H9 (cell line): ENCODE results near the gene CDKAL1. TPM values are rescaled to one million over a fixed set of nuclear protein-coding genes. Genes with fewer than 3 reads are reported as not detected.

Experiments
- DNase-seq: peaks from one replicate; pipeline ENCODE4 v3.0.0-alpha.2; 2017
- H2AFZ ChIP-seq: one replicate; pipeline ENCODE4 v1.6.1; 2013; ENCODE audit warnings: mild to moderate bottlenecking, low read length, control low read depth, moderate library complexity
- H2AK5ac ChIP-seq: 2 replicates; pipeline ENCODE4 v1.6.1; 2013; ENCODE audit warnings: low read length, control low read depth, mixed read lengths; ENCODE audit not compliant: insufficient read length
- H2BK120ac ChIP-seq: one replicate; pipeline ENCODE4 v1.6.1; 2013; ENCODE audit warnings: low read depth, mild to moderate bottlenecking, low read length, control low read depth, inconsistent platforms; ENCODE audit not compliant: poor library complexity, severe bottlenecking
- H2BK12ac ChIP-seq: 2 replicates; pipeline ENCODE4 v1.6.1; 2013; ENCODE audit warnings: low read length, control low read depth, mixed read lengths, low read depth; ENCODE audit not compliant: insufficient read length
- H2BK15ac ChIP-seq: 2 replicates; pipeline ENCODE4 v1.6.1; 2013; ENCODE audit warnings: low read depth, low read length, control low read depth
- H2BK20ac ChIP-seq: one replicate; pipeline ENCODE4 v1.6.1; 2013; ENCODE audit warnings: low read depth, mild to moderate bottlenecking, low read length, control low read depth, inconsistent platforms; ENCODE audit not compliant: poor library complexity, severe bottlenecking
- H2BK5ac ChIP-seq: 2 replicates; pipeline ENCODE4 v1.6.1; 2013; ENCODE audit warnings: low read length, control low read depth, mixed read lengths; ENCODE audit not compliant: insufficient read length
- H3K14ac ChIP-seq: 2 replicates; pipeline ENCODE4 v1.6.1; 2013; ENCODE audit warnings: low read length, control low read depth; ENCODE audit not compliant: insufficient read depth
- H3K18ac ChIP-seq: 2 replicates; pipeline ENCODE4 v1.6.1; 2013; ENCODE audit warnings: low read depth, mild to moderate bottlenecking, mixed read lengths, low read length, control low read depth; ENCODE audit not compliant: insufficient read length
- H3K23ac ChIP-seq: 2 replicates; pipeline ENCODE4 v1.6.1; 2013; ENCODE audit warnings: low read length, control low read depth, mixed read lengths, low read depth; ENCODE audit not compliant: insufficient read length
- H3K23me2 ChIP-seq: 2 replicates; pipeline ENCODE4 v1.6.1; 2013; ENCODE audit warnings: low read depth, mild to moderate bottlenecking, mixed read lengths, low read length, control low read depth; ENCODE audit not compliant: insufficient read length, poor library complexity, severe bottlenecking
- H3K27ac ChIP-seq: 2 replicates; pipeline ENCODE4 v1.5.1; 2013; ENCODE audit warnings: low read length, control low read depth, mixed read lengths, low read depth; ENCODE audit not compliant: insufficient read length
- H3K27me3 ChIP-seq: 2 replicates; pipeline ENCODE4 v1.6.1; 2013; ENCODE audit warnings: low read length, control low read depth, inconsistent platforms; ENCODE audit not compliant: insufficient read depth
- H3K4ac ChIP-seq: 2 replicates; pipeline ENCODE4 v1.6.1; 2013; ENCODE audit warnings: low read depth, mild to moderate bottlenecking, control low read depth, inconsistent platforms, low read length, moderate library complexity
- H3K4me1 ChIP-seq: 2 replicates; pipeline ENCODE4 v1.6.1; 2013; ENCODE audit warnings: low read length, control low read depth, inconsistent platforms; ENCODE audit not compliant: insufficient read depth
- H3K4me2 ChIP-seq: 2 replicates; pipeline ENCODE4 v1.6.1; 2013; ENCODE audit warnings: low read length, control low read depth, mixed read lengths; ENCODE audit not compliant: insufficient read length, insufficient read depth
- H3K56ac ChIP-seq: 2 replicates; pipeline ENCODE4 v1.6.1; 2013; ENCODE audit warnings: low read depth, mild to moderate bottlenecking, mixed read lengths, low read length, control low read depth; ENCODE audit not compliant: insufficient read length
- H3K79me1 ChIP-seq: 2 replicates; pipeline ENCODE4 v1.6.1; 2013; ENCODE audit warnings: low read depth, mild to moderate bottlenecking, moderate library complexity, low read length, control low read depth, inconsistent platforms; ENCODE audit not compliant: insufficient read depth, poor library complexity, severe bottlenecking
- H3K79me2 ChIP-seq: 2 replicates; pipeline ENCODE4 v1.6.1; 2013; ENCODE audit warnings: low read length, control low read depth, inconsistent platforms; ENCODE audit not compliant: insufficient read depth
- H3K9ac ChIP-seq: 2 replicates; pipeline ENCODE4 v1.6.1; 2013; ENCODE audit warnings: low read length, control low read depth, mixed read lengths; ENCODE audit not compliant: insufficient read length; ENCODE audit errors: extremely low read depth
- H3K9me3 ChIP-seq: one replicate; pipeline ENCODE4 v1.6.1; 2013; ENCODE audit warnings: low read depth, low read length, inconsistent platforms; ENCODE audit not compliant: control insufficient read depth
- H3T11ph ChIP-seq: one replicate; pipeline ENCODE4 v1.6.1; 2013; ENCODE audit warnings: mild to moderate bottlenecking, low read length, control low read depth, inconsistent platforms
- H4K20me1 ChIP-seq: one replicate; pipeline ENCODE4 v1.6.1; 2013; ENCODE audit not compliant: control insufficient read depth, insufficient read length, insufficient read depth
- H4K5ac ChIP-seq: 2 replicates; pipeline ENCODE4 v1.6.1; 2013; ENCODE audit warnings: low read depth, mild to moderate bottlenecking, mixed read lengths, low read length, control low read depth; ENCODE audit not compliant: insufficient read length
- H4K8ac ChIP-seq: replicated peaks from 2 replicates; pipeline ENCODE4 v1.6.1; 2013; ENCODE audit warnings: low read length, control low read depth, mixed read lengths, low read depth; ENCODE audit not compliant: insufficient read length
- H4K91ac ChIP-seq: 2 replicates; pipeline ENCODE4 v1.6.1; 2013; ENCODE audit warnings: low read depth, mild to moderate bottlenecking, moderate library complexity, mixed read lengths, low read length, control low read depth; ENCODE audit not compliant: insufficient read length
- H3K27ac Mint-ChIP-seq, 3 experiments: 2 replicates in 2 of 3; 3 replicates in 1 of 3; pipeline ENCODE4 v1.8.0; 2020 to 2021; ENCODE audit warnings: mixed read lengths in 3 of 3, mild to moderate bottlenecking in 1 of 3, moderate library complexity in 1 of 3
- H3K27me3 Mint-ChIP-seq: 2 replicates; pipeline ENCODE4 v1.8.0; 2021; ENCODE audit warnings: low read depth, mild to moderate bottlenecking, moderate library complexity, mixed read lengths
- H3K36me3 Mint-ChIP-seq, 3 experiments: 2 replicates in 2 of 3; 3 replicates in 1 of 3; pipeline ENCODE4 v1.8.0; 2020 to 2021; ENCODE audit warnings: low read depth in 3 of 3, mixed read lengths in 3 of 3; ENCODE audit not compliant: insufficient read depth in 1 of 3
- H3K4me1 Mint-ChIP-seq, 2 experiments: 2 replicates each; pipeline ENCODE4 v1.8.0; 2020; ENCODE audit warnings: mixed read lengths in 2 of 2
- H3K4me3 Mint-ChIP-seq, 2 experiments: 2 replicates in 1 of 2; 3 replicates in 1 of 2; pipeline ENCODE4 v1.8.0; 2020 to 2021; ENCODE audit warnings: mild to moderate bottlenecking in 2 of 2, mixed read lengths in 2 of 2, moderate library complexity in 1 of 2
- H3K9me3 Mint-ChIP-seq, 2 experiments: 2 replicates in 1 of 2; 3 replicates in 1 of 2; pipeline ENCODE4 v1.8.0; 2020; ENCODE audit warnings: mild to moderate bottlenecking in 2 of 2, mixed read lengths in 2 of 2, moderate library complexity in 1 of 2
- WGBS: extraction: QIAGEN DNeasy Blood & Tissue Kit; methylation state at CpG from one replicate; pipeline ENCODE4 v1.1.7; 2013; ENCODE audit warnings: missing lambda C conversion rate, low lambda C conversion rate, mixed read lengths; ENCODE audit not compliant: insufficient read length; ENCODE audit errors: extremely low coverage; 5-methylcytosine and 5-hydroxymethylcytosine counted together
- total RNA-seq: library from RNA; stranded (reverse); gene quantifications from 2 replicates; pipeline ENCODE4 v1.2.1, GENCODE V29; 2021
- TF ChIP-seq, protein P1 (sequence below): fragments of 200-600 bp; sonication (generic); conservative IDR thresholded peaks from 3 replicates; pipeline ENCODE4 v1.8.0; 2021; ENCODE audit warnings: antibody characterized with exemption, mild to moderate bottlenecking

The CDKAL1 gene
- total RNA-seq, 1 experiment from 2014 or later, result 23.0 TPM

DNA sequence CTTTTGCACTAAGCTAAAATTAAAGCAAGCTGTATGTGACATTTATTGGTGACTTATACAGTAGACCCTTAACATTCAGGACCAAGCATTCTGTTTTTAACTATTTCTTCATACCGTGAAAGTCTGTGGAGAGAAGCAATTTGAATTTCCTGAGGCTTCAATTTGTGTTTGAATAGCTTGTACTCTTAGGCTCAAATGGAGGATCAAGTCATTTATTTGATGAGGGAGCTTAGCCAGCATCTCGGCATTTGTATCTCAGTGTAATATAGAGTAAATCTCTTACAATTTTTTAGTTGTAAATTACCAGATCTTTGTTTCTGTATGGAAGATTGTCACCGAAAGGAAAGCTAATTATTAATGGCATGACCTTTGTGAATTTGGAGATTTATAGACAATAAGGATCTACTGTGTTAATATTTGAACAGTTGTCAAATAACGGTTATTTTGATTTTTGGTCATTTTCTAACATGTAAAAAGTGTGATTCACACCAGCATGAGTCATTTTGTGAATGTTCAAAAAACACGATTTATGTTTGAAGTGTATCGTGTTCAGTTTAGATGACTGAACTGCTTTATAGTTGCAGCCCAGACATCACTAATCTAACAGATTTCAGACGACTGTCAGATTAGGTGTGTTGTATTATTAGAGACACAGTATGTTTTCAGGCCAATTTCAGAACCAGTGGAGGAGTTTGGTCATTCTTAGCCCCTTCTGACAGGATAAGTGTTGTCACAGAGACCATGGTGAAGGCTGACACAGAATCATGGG lies 332.9 kb downstream of the CDKAL1 start:
- Histone ChIP-seq H3T11ph (no peak overlapping the region), H4K91ac (no peak overlapping the region), H2BK12ac (no peak overlapping the region), H3K4me1 (peaks cover 16% of the 10 kb centered on the region), H3K4ac (no peak overlapping the region), H2BK120ac (no peak overlapping the region), H3K23me2 (no peaks in the 10 kb centered on the region), H3K14ac (no peak overlapping the region), H3K79me1 (no peaks in the 10 kb centered on the region), H2BK5ac (no peak overlapping the region), H4K8ac (no peak overlapping the region), H3K27me3 (no peaks in the 10 kb centered on the region), H3K56ac (no peak overlapping the region), H4K5ac (no peak overlapping the region), H2BK15ac (no peak overlapping the region), H2AK5ac (no peak overlapping the region), H4K20me1 (no peaks in the 10 kb centered on the region), H2BK20ac (no peak overlapping the region), H2AFZ (no peak overlapping the region), H3K79me2 (no peaks in the 10 kb centered on the region), H3K9ac (no peak overlapping the region), H3K4me2 (no peak overlapping the region), H3K18ac (no peak overlapping the region), H3K23ac (no peak overlapping the region), H3K27ac (peak overlapping the region; percentile 47), H3K9me3 (no peaks in the 10 kb centered on the region)
- Mint-ChIP-seq H3K4me3 (peak overlapping the region in 1 of 2 experiments; percentile 21; a peak in 2 of 5 replicates), H3K27ac (peak overlapping the region; percentile 7 to 92 (median 74); a peak in 4 of 7 replicates), H3K9me3 (no peaks in the 10 kb centered on the region), H3K4me1 (peaks cover 50 to 52% of the 10 kb centered on the region in 2 experiments), H3K27me3 (no peaks in the 10 kb centered on the region), H3K36me3 (no peaks in the 10 kb centered on the region)
- TF ChIP-seq, protein P1, sequence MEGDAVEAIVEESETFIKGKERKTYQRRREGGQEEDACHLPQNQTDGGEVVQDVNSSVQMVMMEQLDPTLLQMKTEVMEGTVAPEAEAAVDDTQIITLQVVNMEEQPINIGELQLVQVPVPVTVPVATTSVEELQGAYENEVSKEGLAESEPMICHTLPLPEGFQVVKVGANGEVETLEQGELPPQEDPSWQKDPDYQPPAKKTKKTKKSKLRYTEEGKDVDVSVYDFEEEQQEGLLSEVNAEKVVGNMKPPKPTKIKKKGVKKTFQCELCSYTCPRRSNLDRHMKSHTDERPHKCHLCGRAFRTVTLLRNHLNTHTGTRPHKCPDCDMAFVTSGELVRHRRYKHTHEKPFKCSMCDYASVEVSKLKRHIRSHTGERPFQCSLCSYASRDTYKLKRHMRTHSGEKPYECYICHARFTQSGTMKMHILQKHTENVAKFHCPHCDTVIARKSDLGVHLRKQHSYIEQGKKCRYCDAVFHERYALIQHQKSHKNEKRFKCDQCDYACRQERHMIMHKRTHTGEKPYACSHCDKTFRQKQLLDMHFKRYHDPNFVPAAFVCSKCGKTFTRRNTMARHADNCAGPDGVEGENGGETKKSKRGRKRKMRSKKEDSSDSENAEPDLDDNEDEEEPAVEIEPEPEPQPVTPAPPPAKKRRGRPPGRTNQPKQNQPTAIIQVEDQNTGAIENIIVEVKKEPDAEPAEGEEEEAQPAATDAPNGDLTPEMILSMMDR, result no peak
- no peak for DNase-seq
- no CpG with 5 or more reads among the region's 7 CpGs for WGBS
